ENCODE measurements around the gene PDCD2L. TPM values are rescaled to one million over a fixed set of nuclear protein-coding genes. Genes with fewer than 3 reads are reported as not detected.

PDCD2L gene
- total and polyA plus RNA-seq, 10 of the 15 experiments (the other 5 are each of a cell fraction or from before 2014, with no cell fraction given) = 7.2 to 41.3 (median 26.9) TPM

- FAIRE-seq = no peak
- no peak for ATAC-seq
- no peak overlapping the region for H3K4me3 ChIP-seq
- no peak overlapping the region for H2AFZ ChIP-seq (ENCODE audit: control insufficient read depth, low read depth, low read length)
- peaks cover 51% of the 10 kb centered on the region in 2 experiments for H3K36me3 ChIP-seq (ENCODE audit: control insufficient read depth in 2 of 2, insufficient read depth in 2 of 2, low read length in 1 of 2)
- H3K9ac ChIP-seq (ENCODE audit: control insufficient read depth, insufficient read depth, low read length) = no peak overlapping the region
- POLR2A ChIA-PET = no interaction called here
- DNase-seq (ENCODE audit: low read depth, low spot score) = no peak
- CTCF ChIA-PET = no interaction called here
- H3K4me1 ChIP-seq (ENCODE audit: control insufficient read depth, insufficient read depth, low read length) = no peaks in the 10 kb centered on the region
- H3K27me3 ChIP-seq (replicated peaks in 1 of 2; ENCODE audit: control insufficient read depth in 2 of 2, insufficient read depth in 2 of 2, low read length in 1 of 2) = no peaks in the 10 kb centered on the region
- no peak overlapping the region for H3K4me2 ChIP-seq (ENCODE audit: control insufficient read depth, insufficient read depth)
- TF ChIP-seq JUND (IDR thresholded peaks at IDR 0.05; ENCODE audit: low read depth, low read length) (no peak), POLR2AphosphoS2 (IDR thresholded peaks at IDR 0.05; ENCODE audit: low read depth, low read length) (no peak)
- in situ Hi-C loops (cut with MboI) = no loop called here
- SMC1A ChIA-PET (ENCODE audit: uncharacterized antibody, unreplicated experiment) = no interaction called here
- 90% methylated on average over 11 of the region's 11 CpGs for WGBS (ENCODE audit: insufficient coverage, insufficient replicate concordance, low lambda C conversion rate, missing lambda C conversion rate)
- no TSS peak for BruUV-seq (replicated peaks)
- RAD21 ChIA-PET (ENCODE audit: unreplicated experiment) = no interaction called here
- H3K79me2 ChIP-seq (ENCODE audit: control insufficient read depth, insufficient read depth, low read length) = no peaks in the 10 kb centered on the region
- H3K27ac ChIP-seq (ENCODE audit: control insufficient read depth, insufficient read depth) = no peak overlapping the region
- intact Hi-C loops (cut with micrococcal nuclease; ENCODE audit: unreplicated experiment) = no loop called here
- H3K9me3 ChIP-seq (replicated peaks; ENCODE audit: control insufficient read depth, insufficient read depth, low read length) = no peaks in the 10 kb centered on the region
- H4K20me1 ChIP-seq (ENCODE audit: control insufficient read depth, insufficient read depth) = no peaks in the 10 kb centered on the region
Measured at GRCh38 chr19:34393031-34393430, 11.2 kb upstream of the PDCD2L start.

- Histone ChIP-seq H4K20me1 (ENCODE audit: control insufficient read depth, insufficient read depth) (no peaks in the 10 kb centered on the region), H3K9me3 (replicated peaks; ENCODE audit: control insufficient read depth, insufficient read depth, low read length) (no peaks in the 10 kb centered on the region), H2AFZ (ENCODE audit: control insufficient read depth, low read depth, low read length) (no peak overlapping the region), H3K27me3 (replicated peaks in 1 of 2; ENCODE audit: control insufficient read depth in 2 of 2, insufficient read depth in 2 of 2, low read length in 1 of 2) (no peaks in the 10 kb centered on the region), H3K4me2 (ENCODE audit: control insufficient read depth, insufficient read depth) (no peak overlapping the region), H3K4me3 (no peak overlapping the region), H3K27ac (ENCODE audit: control insufficient read depth, insufficient read depth) (no peak overlapping the region), H3K4me1 (ENCODE audit: control insufficient read depth, insufficient read depth, low read length) (no peaks in the 10 kb centered on the region), H3K79me2 (ENCODE audit: control insufficient read depth, insufficient read depth, low read length) (no peaks in the 10 kb centered on the region), H3K9ac (ENCODE audit: control insufficient read depth, insufficient read depth, low read length) (no peak overlapping the region), H3K36me3 (ENCODE audit: control insufficient read depth in 2 of 2, insufficient read depth in 2 of 2, low read length in 1 of 2) (peaks cover 49 to 52% of the 10 kb centered on the region in 2 experiments)
- in situ Hi-C loops (cut with MboI) (no loop called here), intact Hi-C loops (cut with micrococcal nuclease; ENCODE audit: unreplicated experiment) (no loop called here)
- ChIA-PET CTCF (no interaction called here), POLR2A (interaction anchor here (0.5 kb wide), 1 partner anchor 674 kb away, joined by 5 read pairs; no protein-coding TSS in a partner anchor), RAD21 (ENCODE audit: unreplicated experiment) (no interaction called here), SMC1A (ENCODE audit: uncharacterized antibody, unreplicated experiment) (no interaction called here)
- no TSS peak for BruUV-seq (replicated peaks)
- DNase-seq (ENCODE audit: low read depth, low spot score) (no peak), ATAC-seq (no peak), FAIRE-seq (no peak)
- whole genome bisulfite sequencing (ENCODE audit: insufficient coverage, insufficient replicate concordance, low lambda C conversion rate, missing lambda C conversion rate) = 97% methylated on average over 10 of the region's 14 CpGs
- TF ChIP-seq TCF7 (IDR thresholded peaks at IDR 0.05; ENCODE audit: borderline replicate concordance) (no peak), MEF2A (IDR thresholded peaks at IDR 0.05; ENCODE audit: insufficient read depth, low read depth, low read length) (no peak), RAD51 (IDR thresholded peaks at IDR 0.05) (no peak), ZBTB4 (CRISPR knock-in tag; IDR thresholded peaks at IDR 0.05) (no peak), CHD1 (IDR thresholded peaks at IDR 0.05; ENCODE audit: low read depth, low read length) (no peak), JUNB (IDR thresholded peaks at IDR 0.05) (no peak)
Measured at GRCh38 chr19:34393629-34394028, 10.6 kb upstream of the PDCD2L start.
